NCI-H2081 (cell line): Measurements from ENCODE around the gene CCDC141.
A peak's percentile ranks its signal among the peaks of the same experiment; 100 is the strongest.

ENCODE experiments used
- DNase-seq, 2 experiments: peaks; one replicate each; lab custom pipeline; 2025; lab: John Stamatoyannopoulos, UW

The CCDC141 gene

DNA sequence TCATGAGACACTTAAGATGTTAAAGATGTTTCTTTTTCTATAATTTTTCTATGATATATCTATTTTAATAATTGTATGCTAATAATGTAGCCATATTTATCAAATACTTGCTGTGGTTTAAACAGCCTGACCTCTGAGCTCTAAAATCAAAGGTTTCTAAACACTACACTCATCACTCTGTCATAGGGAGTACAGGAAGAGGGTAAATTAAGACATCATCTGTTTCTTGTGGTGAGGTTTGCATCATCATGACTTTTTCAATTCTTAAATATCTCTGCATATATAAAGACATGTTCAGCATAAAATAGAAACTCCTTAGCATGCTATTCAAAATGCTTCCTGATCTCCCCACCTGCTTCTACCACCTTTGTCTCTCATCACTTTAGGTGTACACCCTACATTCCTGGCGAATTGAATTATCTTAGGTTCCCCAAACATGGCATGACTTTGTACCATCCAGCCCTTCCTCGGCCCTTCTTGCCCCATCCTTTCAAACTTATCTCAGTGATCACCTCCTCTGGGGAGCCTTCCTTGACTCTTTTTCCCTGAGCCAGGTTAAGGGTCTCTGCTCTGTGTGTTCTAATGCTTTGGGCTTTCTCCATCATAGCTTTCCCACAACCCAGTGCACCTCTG, 137.4 kb downstream of the CCDC141 start:
- no peak for DNase-seq

DNA sequence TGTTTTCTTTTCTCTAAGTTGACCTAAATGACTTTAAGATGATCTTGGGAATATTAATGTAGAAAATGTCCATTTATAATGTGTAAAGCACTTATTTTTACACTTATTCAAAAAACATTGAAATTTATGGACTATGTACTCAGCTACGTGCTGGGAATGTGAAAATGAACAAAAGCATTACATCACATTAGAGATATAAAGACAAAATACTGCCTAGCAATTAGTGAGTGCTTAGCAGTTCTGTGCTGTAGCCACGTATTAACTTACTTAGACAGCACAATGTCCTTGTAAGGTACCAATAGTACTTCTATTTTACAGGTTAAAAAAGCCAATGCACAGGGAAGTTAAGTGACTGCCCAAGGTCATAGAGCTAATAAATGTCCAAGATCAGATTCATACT, 138.9 kb downstream of the CCDC141 start:
- no peak for DNase-seq

DNA sequence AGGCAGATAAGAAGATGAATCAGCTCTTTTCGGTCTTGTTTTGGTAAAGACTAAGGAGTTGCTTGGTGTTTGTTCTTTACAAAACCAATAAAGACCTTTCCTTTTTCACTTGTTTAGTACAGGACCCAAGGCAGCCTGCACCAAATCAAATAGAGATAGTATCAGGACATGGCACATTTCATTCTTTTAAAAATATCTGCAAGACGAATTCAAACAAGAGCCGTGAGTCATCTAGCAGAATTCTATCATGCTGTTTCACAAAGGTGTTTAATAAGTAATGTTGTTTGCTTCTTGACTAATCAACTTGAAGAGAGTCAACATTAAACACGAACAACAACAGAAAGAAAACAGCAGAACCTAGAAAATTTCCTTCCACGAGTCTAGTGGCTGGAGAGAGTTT, 139.9 kb downstream of the CCDC141 start:
- no peak for DNase-seq

DNA sequence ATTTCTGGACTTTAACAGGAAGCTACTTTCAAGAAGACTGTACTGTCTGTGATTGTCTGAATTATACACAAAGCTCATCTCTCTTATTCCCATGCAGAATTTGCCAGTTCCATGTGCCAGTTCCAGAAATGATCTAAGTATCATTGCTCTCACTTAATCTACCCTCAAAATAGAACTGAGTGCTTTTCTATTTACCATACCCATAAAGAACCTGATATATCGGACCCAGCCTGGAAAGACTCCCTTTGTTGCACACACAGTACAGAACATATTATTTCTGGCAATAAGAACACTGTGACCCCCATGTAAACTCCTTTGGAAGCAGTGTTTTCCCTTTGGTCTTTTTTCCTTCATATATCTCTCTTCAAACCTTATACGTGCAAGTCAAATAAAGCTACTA, 140.4 kb downstream of the CCDC141 start:
- DNase-seq, result no peak

DNA sequence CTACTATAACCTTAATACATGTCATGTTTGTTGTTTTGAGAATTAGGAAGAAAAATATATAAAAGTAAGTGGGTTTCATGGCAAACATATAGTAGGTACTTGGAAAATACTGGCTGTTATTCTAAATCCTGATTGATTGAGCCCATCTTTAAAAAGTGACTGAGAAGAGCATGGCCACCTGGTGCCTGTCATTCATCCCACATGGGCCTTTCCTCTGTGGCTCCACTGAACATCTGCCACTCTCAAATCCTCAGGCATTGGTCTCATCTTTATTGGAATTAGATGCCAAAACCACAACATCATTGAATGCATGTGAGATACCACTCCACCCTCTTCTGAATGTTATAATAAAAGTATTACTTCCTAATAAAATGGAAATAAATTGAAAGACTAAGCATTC, 141.1 kb downstream of the CCDC141 start:
- DNase-seq, result no peak

DNA sequence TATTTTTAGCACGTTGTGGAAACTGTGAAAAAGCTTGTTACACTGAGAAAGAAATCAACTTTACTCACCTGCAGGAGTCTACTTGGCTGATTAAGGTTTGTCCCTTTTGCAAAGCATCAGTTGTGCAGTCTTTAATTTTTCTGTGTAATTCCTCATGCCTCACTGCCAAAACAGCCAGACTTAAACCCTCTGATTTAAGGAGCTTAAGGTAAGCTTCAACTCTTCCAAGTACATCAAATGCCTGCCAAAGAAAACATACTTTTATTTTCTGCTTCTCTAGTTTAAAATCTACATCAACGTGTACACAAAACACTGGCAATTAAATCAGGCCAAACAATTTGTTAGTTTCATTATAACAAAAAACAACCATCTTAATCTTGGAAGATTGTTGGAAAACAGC, 144.7 kb downstream of the CCDC141 start:
- DNase-seq, result no peak

DNA sequence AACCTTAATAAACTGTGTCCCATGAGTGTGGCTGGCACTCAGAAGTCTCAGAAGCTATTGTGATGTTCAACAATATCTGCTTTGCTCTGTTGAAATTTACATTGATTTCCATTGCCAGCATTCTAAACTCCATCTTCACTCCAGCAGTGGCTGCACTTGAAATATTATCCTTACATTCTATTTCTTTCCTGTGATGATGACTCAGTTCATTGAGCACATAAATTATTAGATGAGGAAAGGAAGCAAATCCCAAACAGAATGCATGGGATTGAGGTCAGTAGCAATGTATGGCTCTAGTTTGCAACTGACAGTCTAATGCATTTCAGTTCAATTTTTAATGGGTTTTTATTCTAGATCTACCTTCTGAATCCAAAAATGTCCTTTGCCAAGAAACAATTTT, 150.3 kb downstream of the CCDC141 start:
- no peak for DNase-seq

DNA sequence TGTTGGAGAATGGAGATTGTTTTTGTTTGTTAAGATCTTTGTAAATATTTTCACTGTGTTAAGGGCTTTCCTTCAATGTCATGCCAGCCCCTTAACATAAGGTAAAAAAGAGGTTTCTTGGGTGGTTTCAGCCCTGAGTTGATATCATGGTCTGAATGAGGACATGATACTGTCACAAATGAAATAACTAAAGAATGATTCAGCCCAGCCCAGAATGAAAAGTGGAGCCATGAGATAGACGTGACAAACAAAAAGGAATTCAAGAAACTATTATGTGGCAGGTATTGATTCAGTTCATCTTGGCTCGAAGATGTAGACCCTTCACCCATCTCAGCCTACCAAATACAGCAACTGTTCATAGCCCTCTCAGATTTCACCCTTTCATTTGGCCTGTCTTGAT, 154.1 kb downstream of the CCDC141 start:
- DNase-seq, result no peak

DNA sequence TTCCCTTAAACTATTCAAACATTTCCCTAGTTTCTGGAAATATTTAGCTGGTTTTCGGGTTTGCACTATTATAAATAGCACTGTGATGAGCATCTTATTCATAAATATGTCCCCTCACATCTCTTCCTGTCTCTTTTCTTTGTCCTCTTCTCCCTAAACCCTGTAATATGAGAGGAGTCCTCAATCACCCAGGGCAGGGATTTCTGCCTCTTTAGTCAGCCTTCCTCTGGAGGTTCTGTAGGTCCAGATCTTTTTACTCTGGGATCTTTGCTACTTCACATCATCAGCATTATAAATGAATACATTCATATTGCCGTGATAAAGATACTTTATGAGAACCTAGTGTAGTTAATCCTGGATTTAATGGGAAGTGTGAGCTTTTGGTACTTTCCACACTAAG, 154.8 kb downstream of the CCDC141 start:
- DNase-seq, result no peak

DNA sequence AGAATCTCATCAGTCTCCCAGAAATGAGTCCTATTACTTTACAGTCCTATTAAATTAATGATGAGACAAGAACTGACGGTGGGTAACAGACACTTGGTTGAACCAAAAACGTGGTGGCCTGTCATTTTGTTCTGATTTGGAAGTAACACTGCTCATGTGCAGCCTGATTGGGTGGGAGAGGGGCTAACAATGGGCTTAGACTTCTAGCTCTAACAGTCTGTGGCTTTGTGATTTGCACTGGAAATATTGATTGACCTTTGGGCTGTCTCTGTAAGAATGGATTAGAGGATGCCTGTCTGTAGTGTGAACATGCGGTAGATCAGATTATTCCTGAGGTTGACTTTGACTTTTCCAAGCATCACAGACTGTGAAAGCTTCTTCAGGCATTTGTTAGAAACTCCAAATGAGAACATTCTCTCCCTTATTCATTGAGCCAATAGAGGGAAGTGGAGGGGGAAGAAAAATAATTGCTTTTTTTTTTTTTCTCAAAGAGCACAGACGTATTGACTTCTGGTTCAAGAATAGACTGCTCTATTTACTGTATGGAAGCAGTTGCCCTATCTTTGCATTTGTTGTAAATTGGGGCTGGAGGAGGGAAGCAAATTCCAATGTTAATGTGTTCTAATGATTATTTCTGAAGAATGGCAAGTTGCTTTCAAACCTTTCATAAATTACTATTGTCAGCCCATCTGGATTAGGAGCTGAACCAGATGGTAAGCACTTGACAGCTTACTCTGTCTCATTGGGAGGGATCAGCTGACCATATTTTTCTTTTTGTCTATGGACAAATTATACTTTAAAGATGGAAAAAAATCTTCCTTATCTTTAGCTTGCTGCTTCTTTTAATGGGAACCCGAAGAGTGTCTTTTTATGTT, 156.9 kb downstream of the CCDC141 start:
- DNase-seq, result no peak

DNA sequence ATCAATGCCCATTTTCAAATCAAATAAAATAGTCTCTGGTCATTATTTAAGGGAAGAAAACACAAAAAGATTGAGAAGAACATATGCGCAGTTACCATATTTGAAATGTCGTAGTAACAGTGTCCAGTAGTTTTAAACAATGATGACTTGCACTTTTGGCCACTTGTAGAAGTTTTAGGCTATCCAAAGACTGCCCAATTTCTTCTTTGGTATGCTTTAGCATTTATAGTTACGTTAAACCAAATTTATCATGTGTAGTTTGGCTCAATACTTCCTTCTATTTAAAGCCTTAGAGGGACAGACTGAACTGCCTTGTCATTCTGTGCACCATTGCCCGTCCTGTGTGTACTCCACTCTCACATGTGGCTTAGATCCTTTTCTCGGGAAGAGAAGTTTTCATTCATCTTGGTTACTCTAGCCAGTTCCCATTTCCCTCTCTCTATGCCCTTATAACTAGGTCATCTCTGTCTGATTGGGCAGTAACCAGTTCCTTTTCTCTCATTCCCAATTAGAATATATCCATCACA, 157.9 kb downstream of the CCDC141 start:
- DNase-seq, result no peak

DNA sequence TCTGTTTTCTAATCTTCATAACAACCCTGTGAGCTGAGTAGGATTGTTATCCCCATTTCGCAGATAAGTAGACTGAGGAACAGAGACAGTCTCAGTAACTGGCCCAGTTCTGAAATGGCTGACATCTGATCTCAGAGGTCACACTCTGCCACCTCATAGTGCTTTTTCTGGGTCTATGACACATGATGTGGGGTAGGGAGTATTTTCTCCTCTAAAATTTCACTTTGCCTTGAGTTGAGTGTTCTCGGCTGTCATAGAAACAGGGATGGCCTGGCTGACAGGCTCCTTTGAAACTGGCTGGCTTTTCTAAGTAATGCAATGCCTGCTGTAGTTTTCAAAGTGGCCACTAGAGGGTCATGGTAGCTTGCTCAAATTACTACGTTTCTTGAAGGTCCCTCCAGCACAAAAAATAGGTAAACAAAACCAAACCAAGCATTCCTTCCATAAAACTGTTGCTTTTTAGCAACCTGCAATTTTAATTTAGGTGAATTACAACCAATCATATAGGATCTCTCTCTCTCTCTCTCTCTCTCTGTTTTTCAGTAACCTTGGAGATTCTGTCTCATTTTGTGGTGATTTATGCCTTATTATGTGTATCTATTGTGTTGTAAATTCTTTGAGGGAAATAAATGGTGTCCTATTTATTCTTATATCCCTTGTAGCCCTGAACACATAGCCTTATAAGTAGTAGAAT, 158.5 kb downstream of the CCDC141 start:
- peak; percentile 62 to 69 for DNase-seq

DNA sequence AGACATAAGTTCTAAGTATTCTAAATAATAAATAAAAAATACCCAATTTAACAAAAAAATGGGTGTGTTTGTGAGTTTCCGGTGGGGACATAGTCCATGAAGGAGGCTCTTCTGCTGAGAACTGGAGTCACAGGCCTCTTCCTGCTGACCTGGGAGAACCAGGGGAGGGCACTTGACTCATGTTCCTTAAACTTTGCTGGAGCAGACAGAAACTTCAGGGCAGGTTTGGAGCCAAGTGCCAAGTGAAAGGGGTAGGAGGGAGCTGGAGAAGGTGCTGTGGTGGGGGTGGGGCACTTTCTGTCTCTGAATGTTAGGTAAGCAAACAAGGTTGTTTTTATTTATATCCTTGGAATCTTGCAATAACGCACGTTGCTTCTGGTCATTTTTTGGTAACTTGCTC, 163.9 kb downstream of the CCDC141 start:
- no peak for DNase-seq

DNA sequence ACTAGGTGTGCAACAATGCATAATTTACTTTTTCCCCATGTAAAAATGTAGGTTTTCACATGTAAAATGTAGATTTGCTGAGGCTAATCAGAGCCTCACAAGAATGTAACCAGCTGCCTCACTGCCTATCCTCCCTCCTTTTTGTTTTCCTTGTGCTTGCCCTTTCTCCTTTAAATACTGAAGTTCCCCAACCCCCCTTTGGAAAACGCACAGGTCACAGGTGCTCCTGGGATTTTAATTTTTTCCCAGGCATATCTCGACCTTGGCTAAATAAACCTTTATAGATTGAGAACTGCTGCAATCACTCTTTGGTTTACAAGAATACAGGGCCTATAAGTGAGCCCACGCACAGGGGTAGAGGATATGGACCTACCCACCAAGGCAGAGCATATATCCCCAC, 165.5 kb downstream of the CCDC141 start:
- DNase-seq, result no peak

DNA sequence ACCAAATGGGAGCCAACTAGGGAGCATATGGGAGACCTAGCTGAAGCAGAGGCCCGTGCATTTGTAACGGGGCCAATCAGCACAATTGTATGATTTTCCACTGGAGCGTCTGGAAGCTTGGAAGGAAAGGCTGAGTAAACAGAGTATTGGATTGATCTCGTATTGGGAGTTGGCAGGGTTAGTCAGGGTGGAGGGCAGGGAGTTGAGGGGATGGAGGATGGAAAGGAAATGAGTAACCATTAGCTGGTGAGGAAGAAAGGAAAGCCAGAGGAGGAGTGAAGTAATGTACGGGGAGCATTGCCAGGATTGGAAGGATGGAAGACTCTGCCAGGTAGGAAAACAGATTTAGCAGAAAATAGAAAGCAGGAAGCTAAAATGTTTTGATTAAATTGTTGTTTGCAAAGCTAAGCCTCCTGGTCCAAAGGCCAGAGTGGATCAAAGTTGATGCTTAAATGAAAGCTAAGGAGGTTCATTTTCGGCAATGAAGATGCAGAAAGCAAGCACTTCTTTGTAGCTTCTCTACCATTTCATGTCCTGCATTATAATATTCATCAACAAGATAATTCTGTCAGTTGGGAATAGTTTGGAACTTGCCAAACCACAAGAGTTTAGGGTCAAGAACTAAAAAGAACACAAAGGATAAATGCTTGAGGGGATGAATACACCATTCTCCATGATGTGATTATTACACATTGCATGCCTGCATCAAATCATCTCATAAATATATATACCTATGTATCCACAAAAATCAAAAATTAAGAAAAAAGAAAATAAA, 167.1 kb downstream of the CCDC141 start:
- DNase-seq, result no peak

DNA sequence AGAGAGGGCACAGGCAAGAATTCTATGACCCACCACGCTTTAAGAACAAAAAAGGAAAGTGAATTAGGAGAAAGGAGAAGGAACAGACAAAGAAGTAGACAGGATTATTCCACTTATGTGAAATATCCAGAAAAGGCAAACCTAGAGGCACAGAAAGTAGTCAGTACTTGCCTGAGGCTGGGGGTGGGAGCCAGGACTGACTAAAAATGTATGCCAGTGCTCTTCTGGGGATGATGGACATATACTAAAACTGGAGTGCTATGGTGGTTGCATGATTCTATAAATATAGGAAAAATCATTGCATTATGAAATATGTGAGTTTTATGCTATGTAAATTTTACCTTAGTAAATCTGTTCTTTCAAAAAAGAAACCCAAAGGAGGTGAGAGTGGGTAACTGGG, 168.9 kb downstream of the CCDC141 start:
- DNase-seq, result no peak

DNA sequence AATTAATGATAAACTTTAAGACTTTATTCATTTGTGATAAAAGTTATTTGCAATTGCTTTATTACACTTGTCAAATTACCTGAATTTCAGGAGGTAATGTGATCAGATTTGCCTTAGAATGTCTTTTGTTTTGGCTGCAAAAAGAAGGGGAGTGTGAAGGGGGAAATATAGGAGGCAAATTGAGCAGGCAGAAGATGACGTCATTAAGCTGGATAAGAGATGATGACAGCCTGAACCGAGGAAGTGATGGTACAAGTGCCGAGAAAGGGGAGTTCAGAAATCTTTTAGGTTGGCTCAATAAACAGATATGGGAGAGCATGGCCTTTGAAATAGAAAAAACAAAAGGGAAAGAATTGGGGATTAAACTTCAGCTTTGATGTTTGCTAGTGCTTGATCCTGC, 169.7 kb downstream of the CCDC141 start:
- no peak for DNase-seq

DNA sequence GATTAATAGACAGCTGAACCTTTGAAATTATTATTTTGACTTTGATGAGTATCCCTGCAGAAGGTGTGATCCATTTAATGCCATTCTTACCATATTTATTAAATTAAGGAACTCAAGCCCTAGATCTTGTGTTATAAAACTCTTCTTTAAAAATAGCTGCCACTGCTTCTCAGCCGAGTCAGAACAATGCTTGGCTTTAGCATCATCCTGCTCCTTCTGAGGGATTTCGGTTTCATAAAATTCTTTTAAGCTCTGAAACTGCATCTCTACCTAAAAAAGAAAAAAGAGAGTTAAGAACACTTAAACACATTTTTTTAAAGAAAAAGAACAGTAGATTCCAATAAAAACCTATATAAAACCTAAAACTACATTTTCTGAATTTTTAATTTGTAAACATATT, 172.1 kb downstream of the CCDC141 start:
- DNase-seq, result no peak

DNA sequence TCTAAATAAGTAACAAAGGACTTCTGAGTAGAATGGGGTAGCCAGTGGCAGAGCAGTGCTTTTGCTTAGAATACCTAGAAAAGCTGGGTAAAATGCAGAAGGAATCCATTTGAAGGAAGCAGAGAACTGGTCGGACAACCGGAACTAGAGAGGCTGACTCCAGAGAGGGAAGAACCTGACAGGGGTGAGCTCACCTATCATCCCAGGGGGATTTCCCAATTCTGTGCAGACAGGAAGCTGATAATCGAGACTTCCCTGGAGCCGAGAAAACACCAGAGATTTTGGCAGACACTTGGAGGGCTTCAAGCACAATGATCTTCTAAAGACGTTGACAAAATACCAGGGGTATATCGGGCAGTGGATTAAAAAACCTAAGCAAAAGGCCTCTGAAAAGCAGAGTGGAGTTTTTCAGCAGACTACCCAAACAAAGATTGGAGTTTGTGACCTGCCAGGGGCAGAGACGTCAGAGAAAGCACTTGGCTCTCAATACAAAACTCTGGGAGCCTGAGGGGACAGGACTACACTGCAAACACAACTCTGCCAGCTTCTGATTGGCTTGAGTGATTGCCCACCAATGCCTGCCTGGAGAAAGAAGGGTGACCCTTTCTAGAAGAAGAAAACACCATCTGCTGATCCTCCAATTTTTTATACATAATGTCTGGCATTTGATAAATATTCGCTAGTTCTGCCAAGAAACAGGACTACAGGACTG, 175.3 kb downstream of the CCDC141 start:
- DNase-seq, result no peak

DNA sequence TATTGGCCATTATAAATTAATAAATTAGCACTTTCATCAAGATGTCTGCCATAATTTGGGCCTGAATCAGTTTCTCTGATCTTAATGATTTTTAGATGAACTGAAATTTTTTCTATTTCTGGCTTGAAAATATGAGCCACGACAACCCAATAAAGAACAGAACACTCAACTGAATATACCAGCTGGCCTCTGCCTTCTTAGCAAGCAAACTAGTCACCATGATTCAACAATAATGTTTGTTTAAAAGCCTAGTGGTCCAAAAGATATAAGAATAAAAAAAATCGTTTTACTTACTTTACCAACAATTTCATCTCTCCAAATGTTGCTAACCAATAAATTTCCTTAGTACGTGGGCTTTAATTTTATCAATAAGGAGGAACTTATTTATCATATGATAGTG, 176.0 kb downstream of the CCDC141 start:
- no peak for DNase-seq

DNA sequence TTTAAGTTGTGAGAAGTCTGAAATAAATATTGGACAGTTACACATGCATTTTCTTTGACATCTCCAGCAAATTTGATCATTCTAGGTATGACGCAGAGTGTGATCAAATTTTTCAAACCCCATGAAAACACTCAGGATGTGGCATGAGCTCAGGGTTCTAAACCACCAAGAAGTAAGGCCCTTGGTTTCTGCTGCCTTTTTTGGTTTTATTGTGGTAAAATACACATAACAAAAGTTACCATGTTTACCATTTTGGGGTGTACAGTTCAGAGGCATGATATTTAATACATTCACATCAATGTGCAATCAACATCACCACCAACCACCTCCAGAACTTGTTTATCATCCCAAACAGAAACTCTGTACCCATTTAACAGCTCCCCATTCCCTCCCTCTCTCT, 178.4 kb downstream of the CCDC141 start:
- no peak for DNase-seq
